CD4-positive, alpha-beta T cell (primary cell): ENCODE measurements around the gene CCR2. TPM values are rescaled to one million over a fixed set of nuclear protein-coding genes. Genes with fewer than 3 reads are reported as not detected.

Experiments
- ATAC-seq: fragments of 200-7000 bp; cut with Tn5 transposase; one replicate; pipeline ENCODE4 v1.10.0; 2022; ENCODE audit warnings: mild to moderate bottlenecking; ENCODE audit not compliant: poor library complexity
- CTCF ChIA-PET: fragments of 350-600 bp; sonication (Branson Sonifier 250); formaldehyde crosslinking; loops from one replicate; lab custom pipeline; 2021; ENCODE audit warnings: antibody characterized with exemption, inconsistent platforms; lab: Charles Lee
- POLR2A ChIA-PET: fragments of 350-600 bp; sonication (Branson Sonifier 250); formaldehyde crosslinking; loops from one replicate; lab custom pipeline; 2021; ENCODE audit warnings: antibody characterized with exemption, inconsistent platforms; lab: Charles Lee
- DNase-seq, 14 experiments: peaks; one replicate each; pipeline ENCODE4 v3.0.0-alpha.2; 2013 to 2020; ENCODE audit warnings: mixed read lengths in 2 of 14
- H3K27ac ChIP-seq, 2 donors: one replicate each; pipeline versions ENCODE4 v1.5.1 to v1.7.0; 2013; ENCODE audit warnings: low read length in 2 of 2, low read depth in 1 of 2, mild to moderate bottlenecking in 1 of 2
- H3K27me3 ChIP-seq, 2 experiments: 1 replicate in 1 of 2; 2 replicates in 1 of 2; pipeline versions ENCODE4 v1.6.1 to v1.7.0; 2013; ENCODE audit warnings: low read length in 2 of 2, control low read depth in 1 of 2, mild to moderate bottlenecking in 1 of 2, moderate library complexity in 1 of 2; ENCODE audit not compliant: insufficient read depth in 2 of 2, control insufficient read depth in 1 of 2
- H3K36me3 ChIP-seq: one replicate; pipeline ENCODE4 v1.6.1; 2013; ENCODE audit warnings: low read length, control low read depth; ENCODE audit not compliant: insufficient read depth
- H3K4me1 ChIP-seq: one replicate; pipeline ENCODE4 v1.6.1; 2013; ENCODE audit warnings: low read length, control low read depth; ENCODE audit not compliant: insufficient read depth
- H3K4me3 ChIP-seq: one replicate; pipeline ENCODE4 v1.5.1; 2013; ENCODE audit warnings: mild to moderate bottlenecking, low read length, moderate library complexity
- H3K9me3 ChIP-seq, 2 experiments: 1 replicate in 1 of 2; 2 replicates in 1 of 2; pipeline versions ENCODE4 v1.6.1 to v1.7.0; 2013; ENCODE audit warnings: low read length in 2 of 2, mild to moderate bottlenecking in 2 of 2, control low read depth in 1 of 2, moderate library complexity in 1 of 2; ENCODE audit not compliant: control insufficient read depth in 1 of 2, insufficient read depth in 1 of 2
- H3K27ac Mint-ChIP-seq: one replicate; pipeline ENCODE4 v1.8.0; 2020; ENCODE audit warnings: mixed read lengths
- H3K27me3 Mint-ChIP-seq: one replicate; pipeline ENCODE4 v1.8.0; 2021; ENCODE audit warnings: mixed read lengths
- H3K36me3 Mint-ChIP-seq: one replicate; pipeline ENCODE4 v1.8.0; 2021; ENCODE audit warnings: low read depth, mixed read lengths
- H3K4me1 Mint-ChIP-seq: one replicate; pipeline ENCODE4 v1.8.0; 2021; ENCODE audit warnings: low read depth, mixed read lengths
- H3K4me3 Mint-ChIP-seq: one replicate; pipeline ENCODE4 v1.8.0; 2020; ENCODE audit warnings: mild to moderate bottlenecking, mixed read lengths
- H3K9me3 Mint-ChIP-seq: one replicate; pipeline ENCODE4 v1.8.0; 2020; ENCODE audit warnings: mixed read lengths
- intact Hi-C, 2 experiments: fragments of 100-400 bp; cut with DNase I in 1 of 2; cut with micrococcal nuclease in 1 of 2; formaldehyde crosslinking; loops; one replicate each; pipeline versions ENCODE4 v1.15.1 to v1.9.0; 2023 to 2025; cut with DNase I, micrococcal nuclease
- total RNA-seq, 174 experiments: library from RNA in 2 of 174; stranded (reverse) in 2 of 174; gene quantifications; one replicate each; pipeline ENCODE4 v1.2.3 and lab custom pipeline; 2021 to 2026
- TF ChIP-seq, protein P1 (sequence below): fragments of 200-600 bp; IDR thresholded peaks from one replicate; pipeline ENCODE4 v1.8.0; 2022; ENCODE audit warnings: antibody characterized with exemption, mild to moderate bottlenecking

The CCR2 gene
- total RNA-seq, 2 experiments from 2014 or later = 0.99 to 1.0 TPM

DNA sequence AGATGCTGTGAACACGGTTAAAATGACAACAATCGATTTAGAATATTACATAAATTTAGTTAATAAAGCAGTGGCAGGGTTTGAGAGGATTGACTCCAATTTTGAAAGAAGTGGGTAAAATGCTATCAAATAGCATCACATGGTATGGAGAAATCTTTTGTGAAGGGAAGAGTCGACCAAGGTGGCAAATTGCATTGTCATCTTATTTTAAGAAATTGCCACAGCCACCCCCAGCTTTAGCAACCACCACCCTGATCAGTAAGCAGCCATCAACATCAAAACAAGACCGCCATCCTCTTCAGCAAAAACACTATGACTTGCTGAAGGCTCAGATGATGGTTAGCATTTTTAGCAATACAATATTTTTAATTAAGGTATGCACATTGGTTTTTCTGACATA is 11.1 kb downstream of the CCR2 start:
- peaks cover 33% of the 10 kb centered on the region for H3K4me1 Mint-ChIP-seq
- Histone ChIP-seq H3K27me3 (no peaks in the 10 kb centered on the region), H3K9me3 (no peaks in the 10 kb centered on the region), H3K27ac (no peak overlapping the region), H3K36me3 (no peaks in the 10 kb centered on the region), H3K4me3 (no peak overlapping the region), H3K4me1 (peaks cover 62% of the 10 kb centered on the region)
- intact Hi-C loops = no loop called here
- CTCF ChIA-PET = interaction anchor here (1.0 to 1.6 kb wide), 2 partner anchors 10 to 89 kb away, joined by 3 to 8 read pairs; no protein-coding TSS in a partner anchor
- H3K27ac Mint-ChIP-seq = no peak overlapping the region
- POLR2A ChIA-PET = no interaction called here
- TF ChIP-seq, protein P1, sequence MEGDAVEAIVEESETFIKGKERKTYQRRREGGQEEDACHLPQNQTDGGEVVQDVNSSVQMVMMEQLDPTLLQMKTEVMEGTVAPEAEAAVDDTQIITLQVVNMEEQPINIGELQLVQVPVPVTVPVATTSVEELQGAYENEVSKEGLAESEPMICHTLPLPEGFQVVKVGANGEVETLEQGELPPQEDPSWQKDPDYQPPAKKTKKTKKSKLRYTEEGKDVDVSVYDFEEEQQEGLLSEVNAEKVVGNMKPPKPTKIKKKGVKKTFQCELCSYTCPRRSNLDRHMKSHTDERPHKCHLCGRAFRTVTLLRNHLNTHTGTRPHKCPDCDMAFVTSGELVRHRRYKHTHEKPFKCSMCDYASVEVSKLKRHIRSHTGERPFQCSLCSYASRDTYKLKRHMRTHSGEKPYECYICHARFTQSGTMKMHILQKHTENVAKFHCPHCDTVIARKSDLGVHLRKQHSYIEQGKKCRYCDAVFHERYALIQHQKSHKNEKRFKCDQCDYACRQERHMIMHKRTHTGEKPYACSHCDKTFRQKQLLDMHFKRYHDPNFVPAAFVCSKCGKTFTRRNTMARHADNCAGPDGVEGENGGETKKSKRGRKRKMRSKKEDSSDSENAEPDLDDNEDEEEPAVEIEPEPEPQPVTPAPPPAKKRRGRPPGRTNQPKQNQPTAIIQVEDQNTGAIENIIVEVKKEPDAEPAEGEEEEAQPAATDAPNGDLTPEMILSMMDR = no peak
- ATAC-seq = no peak
- no peaks in the 10 kb centered on the region for H3K9me3 Mint-ChIP-seq
- no peaks in the 10 kb centered on the region for H3K27me3 Mint-ChIP-seq
- no peak overlapping the region for H3K4me3 Mint-ChIP-seq
- H3K36me3 Mint-ChIP-seq = no peaks in the 10 kb centered on the region
- DNase-seq = no peak

DNA sequence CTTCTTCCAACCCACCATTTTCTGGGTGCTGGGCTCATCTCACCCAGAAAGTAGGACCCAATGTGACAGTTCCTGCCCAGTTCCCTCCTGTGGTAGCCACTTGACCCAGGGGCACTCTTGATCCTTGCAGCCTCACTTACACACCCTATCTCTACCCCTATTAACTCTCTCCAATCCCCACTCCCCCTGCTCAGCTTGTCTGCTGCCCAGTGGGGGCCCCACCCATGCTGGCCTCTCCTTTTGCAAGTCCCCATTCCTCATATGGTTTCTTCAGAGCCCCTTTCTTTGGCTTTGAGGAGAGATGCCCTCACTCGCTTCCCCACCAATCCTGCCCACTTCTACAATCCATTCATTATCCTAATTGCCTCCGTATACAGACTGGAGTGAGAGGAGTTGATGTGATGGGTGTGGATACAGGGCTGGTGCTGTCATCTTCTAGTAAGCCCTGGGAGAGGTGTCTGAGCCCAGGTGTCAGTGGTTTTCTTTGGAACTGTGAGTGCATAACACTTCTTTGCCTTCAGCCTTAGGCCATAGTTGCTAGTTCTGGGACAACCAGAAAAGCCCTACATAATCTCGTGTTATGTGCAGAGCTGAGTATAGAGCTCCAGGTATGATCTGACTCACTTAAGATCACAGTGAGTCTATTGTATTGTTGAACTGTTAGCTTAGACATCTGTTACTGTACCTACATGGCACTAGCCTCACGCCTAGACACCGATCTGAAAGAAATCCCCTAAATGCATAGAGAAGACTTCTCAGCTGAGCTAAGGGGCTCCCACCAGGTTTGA is 12.0 kb downstream of the CCR2 start:
- ATAC-seq (no peak), DNase-seq (no peak)
- Mint-ChIP-seq H3K27ac (no peak overlapping the region), H3K4me3 (no peak overlapping the region), H3K9me3 (no peaks in the 10 kb centered on the region), H3K36me3 (no peaks in the 10 kb centered on the region), H3K4me1 (peaks cover 34% of the 10 kb centered on the region), H3K27me3 (no peaks in the 10 kb centered on the region)
- no peak overlapping the region for H3K4me3 ChIP-seq
- TF ChIP-seq, protein P1 = no peak
- H3K27me3 ChIP-seq = no peaks in the 10 kb centered on the region
- H3K4me1 ChIP-seq = peaks cover 58% of the 10 kb centered on the region
- no peaks in the 10 kb centered on the region for H3K36me3 ChIP-seq
- CTCF ChIA-PET = interaction anchor here (1.4 kb wide), 1 partner anchor 287 kb away, joined by 3 read pairs; no protein-coding TSS in a partner anchor
- POLR2A ChIA-PET = no interaction called here
- intact Hi-C loops = loop anchor here in 1 of 2 experiments (1.0 kb wide), 1 partner anchor 91 kb away; no protein-coding TSS in a partner anchor
- no peak overlapping the region for H3K27ac ChIP-seq
- H3K9me3 ChIP-seq = no peaks in the 10 kb centered on the region

DNA sequence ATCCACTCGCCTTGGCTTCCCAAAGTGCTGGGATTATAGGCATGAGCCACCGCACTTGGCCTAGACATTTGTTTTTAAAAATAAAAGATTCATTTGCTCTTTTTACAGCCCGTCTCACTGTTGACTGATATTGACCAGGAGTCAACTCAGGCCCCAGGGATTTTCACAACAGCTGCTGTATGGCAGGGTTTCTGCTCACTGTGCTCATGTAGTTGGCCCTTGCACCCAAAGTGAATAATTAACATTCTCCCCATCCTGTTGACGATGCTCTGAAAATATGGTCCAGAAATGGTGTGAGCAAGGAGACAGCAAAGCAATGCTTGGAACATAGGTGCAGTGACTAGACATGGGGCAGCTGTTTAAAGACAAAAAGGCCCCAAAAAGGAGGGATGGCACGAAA is 13.9 kb downstream of the CCR2 start:
- Histone ChIP-seq H3K9me3 (no peaks in the 10 kb centered on the region), H3K4me1 (peaks cover 52% of the 10 kb centered on the region), H3K36me3 (no peaks in the 10 kb centered on the region), H3K4me3 (no peak overlapping the region), H3K27me3 (no peaks in the 10 kb centered on the region), H3K27ac (no peak overlapping the region)
- Mint-ChIP-seq H3K9me3 (no peaks in the 10 kb centered on the region), H3K4me1 (peaks cover 37% of the 10 kb centered on the region), H3K27ac (no peak overlapping the region), H3K36me3 (no peaks in the 10 kb centered on the region), H3K27me3 (no peaks in the 10 kb centered on the region), H3K4me3 (no peak overlapping the region)
- CTCF ChIA-PET = interaction anchor here (0.6 to 6.3 kb wide), 23 partner anchors 8 to 429 kb away, joined by 3 to 86 read pairs (median 7); partner anchors contain the start of genes CCR1 and CCR2
- POLR2A ChIA-PET = interaction anchor here (0.6 to 1.4 kb wide), 3 partner anchors 18 to 91 kb away, joined by 3 to 5 read pairs (median 3); no protein-coding TSS in a partner anchor
- ATAC-seq (no peak), DNase-seq (no peak)
- intact Hi-C loops = no loop called here
- TF ChIP-seq, protein P1 = no peak
